Ishikawa (cell line): Measurements from ENCODE around the gene RAB37.

Source experiments
- CEBPB ChIP-seq: IDR thresholded peaks from 2 replicates; pipeline ENCODE4 v1.6.1; 2012
- CREB1 ChIP-seq: IDR thresholded peaks from 2 replicates; pipeline ENCODE4 v1.6.1; 2012; ENCODE audit warnings: low read depth
- EGR1 ChIP-seq: IDR thresholded peaks from 2 replicates; pipeline ENCODE4 v1.6.1; 2012
- EP300 ChIP-seq: IDR thresholded peaks from 2 replicates; pipeline ENCODE4 v1.6.1; 2012; ENCODE audit warnings: borderline replicate concordance
- FOXM1 ChIP-seq: IDR thresholded peaks from 2 replicates; pipeline ENCODE4 v1.6.1; 2012; ENCODE audit warnings: low read depth, borderline replicate concordance
- NFIC ChIP-seq: IDR thresholded peaks from 2 replicates; pipeline ENCODE4 v1.6.1; 2012
- RAD21 ChIP-seq: IDR thresholded peaks from 2 replicates; pipeline ENCODE4 v1.6.1; 2012; ENCODE audit warnings: low read depth
- REST ChIP-seq: IDR thresholded peaks from 2 replicates; pipeline ENCODE4 v1.6.1; 2012; ENCODE audit warnings: low read depth, mild to moderate bottlenecking
- TAF1 ChIP-seq: IDR thresholded peaks from 2 replicates; pipeline ENCODE4 v1.6.1; 2012; ENCODE audit warnings: low read depth, mild to moderate bottlenecking
- TCF12 ChIP-seq: IDR thresholded peaks from 2 replicates; pipeline ENCODE4 v1.6.1; 2012; ENCODE audit warnings: low read depth
- TEAD4 ChIP-seq: IDR thresholded peaks from 2 replicates; pipeline ENCODE4 v1.6.1; 2012
- YY1 ChIP-seq: IDR thresholded peaks from 2 replicates; pipeline ENCODE4 v1.6.1; 2012; ENCODE audit warnings: low read depth
- ZBTB7A ChIP-seq: IDR thresholded peaks from 2 replicates; pipeline ENCODE4 v1.6.1; 2012; ENCODE audit warnings: low read depth
- TF ChIP-seq, protein P1 (sequence below): IDR thresholded peaks from 2 replicates; pipeline ENCODE4 v1.6.1; 2012
- TF ChIP-seq, protein P2 (sequence below): IDR thresholded peaks from 2 replicates; pipeline ENCODE4 v1.6.1; 2012

RAB37 gene

GRCh38 chr17:74733365-74734122 is 3.5 kb upstream of the RAB37 start:
- TF ChIP-seq CREB1 (no peak), RAD21 (no peak), EP300 (no peak), ZBTB7A (no peak), TAF1 (no peak), NFIC (no peak), YY1 (no peak), TCF12 (no peak), REST (no peak), EGR1 (no peak), TEAD4 (no peak), CEBPB (no peak), FOXM1 (no peak)
- TF ChIP-seq, protein P1, sequence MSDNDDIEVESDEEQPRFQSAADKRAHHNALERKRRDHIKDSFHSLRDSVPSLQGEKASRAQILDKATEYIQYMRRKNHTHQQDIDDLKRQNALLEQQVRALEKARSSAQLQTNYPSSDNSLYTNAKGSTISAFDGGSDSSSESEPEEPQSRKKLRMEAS: no peak
- TF ChIP-seq, protein P2, sequence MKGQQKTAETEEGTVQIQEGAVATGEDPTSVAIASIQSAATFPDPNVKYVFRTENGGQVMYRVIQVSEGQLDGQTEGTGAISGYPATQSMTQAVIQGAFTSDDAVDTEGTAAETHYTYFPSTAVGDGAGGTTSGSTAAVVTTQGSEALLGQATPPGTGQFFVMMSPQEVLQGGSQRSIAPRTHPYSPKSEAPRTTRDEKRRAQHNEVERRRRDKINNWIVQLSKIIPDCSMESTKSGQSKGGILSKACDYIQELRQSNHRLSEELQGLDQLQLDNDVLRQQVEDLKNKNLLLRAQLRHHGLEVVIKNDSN: no peak

DNA sequence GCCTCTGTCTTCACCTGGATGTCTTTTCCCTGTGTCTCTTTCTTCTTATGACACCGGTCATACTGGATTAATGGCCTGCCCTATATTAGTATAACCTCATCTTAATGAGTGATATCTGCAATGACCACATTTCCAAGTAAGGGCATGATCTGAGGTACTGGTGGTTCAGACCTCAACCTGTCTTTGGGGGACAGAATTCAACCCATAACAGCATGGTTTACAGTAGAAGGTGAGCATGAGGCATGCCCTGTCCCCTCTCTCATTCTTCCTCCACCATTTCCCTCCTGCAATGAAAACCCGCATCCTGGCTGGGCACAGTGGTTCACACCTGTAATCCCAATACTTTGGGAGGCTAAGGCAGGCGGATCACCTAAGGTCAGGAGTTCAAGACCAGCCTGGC is 2.8 kb upstream of the RAB37 start:
- no peak for TF ChIP-seq TEAD4
- no peak for TF ChIP-seq YY1
- TF ChIP-seq EP300: no peak
- TF ChIP-seq REST: no peak
- TF ChIP-seq FOXM1: no peak
- TF ChIP-seq CREB1: no peak
- TF ChIP-seq, protein P2: no peak
- no peak for TF ChIP-seq CEBPB
- TF ChIP-seq RAD21: no peak
- no peak for TF ChIP-seq NFIC

DNA sequence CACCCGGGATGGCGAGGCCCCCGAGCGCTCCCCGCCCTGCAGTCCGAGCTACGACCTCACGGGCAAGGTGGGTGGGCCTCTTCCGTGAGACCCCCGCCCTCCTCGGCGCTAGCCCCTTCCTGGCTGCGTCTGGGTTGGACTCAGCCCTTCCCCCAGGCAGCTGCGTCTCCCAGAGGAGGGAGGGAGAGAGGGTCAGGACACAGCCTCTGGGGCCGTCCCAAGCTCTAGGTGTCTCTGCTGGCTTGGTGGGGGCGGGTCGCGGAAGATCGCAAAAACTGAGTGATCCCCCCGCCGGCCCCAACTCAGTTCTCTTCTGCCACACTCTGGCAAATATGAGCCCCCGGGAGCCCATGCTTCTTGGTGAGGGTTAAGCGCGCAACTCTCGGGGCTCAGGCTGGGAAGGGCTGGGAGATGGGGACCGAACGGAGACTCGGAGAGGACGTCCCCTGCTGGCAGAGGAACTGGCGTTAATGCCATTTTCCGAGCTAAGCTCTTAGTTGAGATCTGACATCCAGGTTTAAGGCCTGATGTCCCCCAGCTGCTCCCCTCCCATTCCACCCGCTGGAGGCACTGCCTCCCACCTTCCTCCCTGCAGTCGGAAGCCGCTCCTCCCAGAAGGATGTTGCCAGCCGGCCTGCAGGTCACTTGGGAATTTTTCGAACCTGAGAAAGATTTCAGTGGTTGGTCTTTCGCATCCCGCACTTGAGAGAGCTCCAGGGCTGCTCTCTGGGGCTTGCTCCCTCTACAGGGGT is 419 bp downstream of the RAB37 start:
- TF ChIP-seq REST (no peak), NFIC (no peak), EP300 (no peak), TEAD4 (no peak), TAF1 (no peak), FOXM1 (no peak), EGR1 (no peak), YY1 (no peak), ZBTB7A (no peak), CEBPB (no peak), TCF12 (no peak), CREB1 (no peak)
- TF ChIP-seq, protein P1: no peak
